ENCODE measurements around the gene HOXB9.
A peak's percentile ranks its signal among the peaks of the same experiment; 100 is the strongest.

The HOXB9 gene
- total RNA-seq, result 0 to 5.8 (median 0.96) reads per million in 9 experiments

DNA sequence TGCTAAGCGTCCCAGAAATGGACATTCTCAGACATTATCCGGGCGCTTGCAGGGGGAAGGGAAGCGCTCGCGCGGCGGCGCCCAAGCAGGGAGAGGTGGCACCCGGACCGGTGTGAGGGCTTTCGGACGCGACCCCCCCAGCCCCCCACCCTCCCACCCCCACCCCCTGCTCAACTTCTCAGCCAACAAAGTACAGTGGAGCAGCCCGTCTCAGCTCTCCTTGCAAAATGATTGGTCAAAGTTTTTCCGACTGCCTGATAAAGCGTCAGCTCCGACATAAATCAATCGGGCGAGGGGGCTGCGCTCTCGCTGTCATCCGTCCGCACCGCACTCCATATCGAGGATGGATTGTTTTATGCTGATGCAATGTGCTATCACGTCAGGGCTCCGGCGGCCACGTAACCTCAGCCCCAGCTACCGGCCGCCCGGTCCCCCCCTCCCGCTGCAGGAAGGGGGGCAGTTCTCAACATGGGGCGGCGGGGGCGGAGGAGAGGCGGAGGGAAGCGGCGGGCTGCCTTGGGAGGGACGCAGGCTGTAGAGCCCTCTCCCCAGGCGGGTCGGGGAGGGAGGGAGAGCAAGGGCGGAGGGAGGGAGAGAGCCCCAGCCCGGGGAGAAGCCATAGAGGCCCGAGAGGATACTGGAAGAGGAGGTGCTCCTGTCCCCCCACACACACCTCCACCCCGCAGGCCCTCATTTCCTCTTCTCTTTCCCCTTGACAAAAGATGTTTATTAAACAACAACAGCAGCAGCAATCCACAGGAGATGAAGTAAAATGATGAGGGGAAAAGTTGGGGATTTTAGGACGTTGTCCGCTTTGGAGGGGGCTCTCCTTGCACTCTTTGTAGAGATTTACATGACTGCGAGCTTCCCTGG is at the start of gene HOXB9:
HOXB9 (minus strand) TSS at position 114 of the 873 bp plus-strand sequence; CDS start at position 25, 89 bp downstream.
- Mint-ChIP-seq H3K27ac (peak within 1 kb of the TSS; percentile 57 to 81), H3K27me3 (peaks cover 91 to 99% of the 10 kb centered on the region in 2 donors), H3K4me1 (ENCODE audit: low read depth in 2 of 2) (peaks cover 10 to 16% of the 10 kb centered on the region in 2 donors), H3K4me3 (peak within 1 kb of the TSS; percentile 78 to 88), H3K36me3 (ENCODE audit: insufficient read depth) (peaks cover 5% of the 10 kb centered on the region), H3K9me3 (no peaks in the 10 kb centered on the region)
- DNase-seq (peak in 2 of 3 experiments; percentile 39 to 50), ATAC-seq (replicated peaks) (peak; percentile 70)

DNA sequence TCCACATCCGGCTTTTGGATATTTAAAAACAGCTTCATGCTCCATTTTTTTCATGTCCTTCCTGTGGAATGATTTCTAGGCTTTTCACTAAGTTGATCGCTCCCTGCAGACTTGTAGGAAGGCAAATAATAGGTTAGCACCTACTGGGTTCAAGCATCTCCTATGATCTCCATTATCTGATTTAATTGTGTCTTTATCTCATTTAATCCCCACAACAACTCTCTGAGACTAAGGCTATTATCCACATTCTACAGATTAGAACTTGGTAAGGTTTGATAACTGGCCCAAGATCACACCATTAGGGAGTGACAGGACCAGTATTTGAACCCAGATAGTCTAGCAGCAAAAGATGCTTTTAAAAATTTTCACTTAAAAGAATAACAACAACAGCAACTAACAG is 46.2 kb upstream of the HOXB9 start:
- H3K27ac Mint-ChIP-seq, result no peak overlapping the region
- H3K4me1 Mint-ChIP-seq (ENCODE audit: low read depth in 2 of 2), result peaks cover 4 to 6% of the 10 kb centered on the region in 2 donors
- ATAC-seq (replicated peaks), result no peak
- no peak overlapping the region for H3K4me3 Mint-ChIP-seq
- no peaks in the 10 kb centered on the region for H3K9me3 Mint-ChIP-seq
- H3K36me3 Mint-ChIP-seq (ENCODE audit: insufficient read depth), result no peaks in the 10 kb centered on the region
- peaks cover 17 to 36% of the 10 kb centered on the region in 2 donors for H3K27me3 Mint-ChIP-seq
- no peak for DNase-seq

DNA sequence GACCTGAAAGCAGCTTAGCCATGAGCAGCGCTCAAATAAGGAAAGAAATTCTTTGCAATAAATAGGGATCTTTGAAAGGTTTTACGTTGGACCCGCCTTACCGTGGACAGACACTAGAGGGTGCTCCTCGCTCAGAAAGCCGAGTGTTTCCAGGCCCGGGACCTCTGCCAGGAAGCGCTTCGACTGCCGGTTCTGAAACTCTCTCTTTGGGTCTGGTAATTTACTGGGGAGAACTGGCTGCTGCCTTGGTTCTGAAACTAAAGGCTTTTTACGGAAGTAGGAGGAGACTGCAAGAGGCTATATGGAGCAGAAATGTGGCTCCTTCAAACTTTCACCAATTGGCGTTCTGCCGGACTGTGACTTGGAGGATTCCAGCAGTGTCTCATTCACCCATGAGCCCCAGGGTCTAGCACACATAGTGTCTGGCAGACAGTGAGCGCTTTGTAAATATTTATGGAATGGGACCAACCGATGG is 45.6 kb upstream of the HOXB9 start:
- peaks cover 4 to 6% of the 10 kb centered on the region in 2 donors for H3K4me1 Mint-ChIP-seq (ENCODE audit: low read depth in 2 of 2)
- peak; percentile 64 to 72 (median 68) for DNase-seq
- H3K4me3 Mint-ChIP-seq, result peak overlapping the region; percentile 51 to 63
- no peak overlapping the region for H3K27ac Mint-ChIP-seq
- peak; percentile 83 for ATAC-seq (replicated peaks)
- H3K36me3 Mint-ChIP-seq (ENCODE audit: insufficient read depth), result no peaks in the 10 kb centered on the region
- peaks cover 17 to 30% of the 10 kb centered on the region in 2 donors for H3K27me3 Mint-ChIP-seq
- H3K9me3 Mint-ChIP-seq, result no peaks in the 10 kb centered on the region

DNA sequence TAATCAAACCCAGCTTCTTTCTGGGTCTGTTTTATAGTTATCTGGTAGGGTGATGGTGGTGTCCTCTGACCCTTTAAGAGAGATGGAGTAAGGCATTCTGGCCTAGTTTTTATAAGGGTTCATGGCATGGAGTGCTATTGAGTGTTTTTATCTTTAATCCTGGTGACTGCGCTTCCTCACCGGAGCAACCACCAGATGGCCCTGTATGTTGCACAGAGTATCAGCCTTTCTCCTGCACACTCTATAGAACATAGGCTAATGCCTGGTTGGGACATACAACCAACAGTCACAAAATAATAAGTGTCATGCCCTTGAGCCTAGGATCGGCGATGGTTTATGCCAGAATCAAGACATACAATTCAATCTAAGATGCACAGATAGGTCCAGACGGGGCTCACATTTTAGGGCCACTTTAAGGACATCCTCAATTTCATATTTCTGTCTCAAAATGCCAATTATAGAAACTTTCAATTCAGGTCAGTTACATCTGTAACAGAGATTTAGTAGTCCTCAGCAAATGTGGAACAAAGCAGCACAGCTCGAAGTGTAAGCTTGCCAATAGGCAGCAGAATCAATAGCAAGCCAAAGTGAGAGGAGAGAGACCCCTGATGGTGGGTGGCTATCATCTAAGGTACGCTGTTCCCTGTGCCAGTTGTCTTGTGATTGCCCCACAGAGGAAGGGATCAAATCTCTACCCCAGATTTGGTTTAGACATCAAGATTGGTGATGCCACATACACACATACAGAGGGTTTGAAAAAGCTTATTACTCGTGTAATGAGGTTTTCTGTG is 37.2 kb upstream of the HOXB9 start:
- Mint-ChIP-seq H3K4me1 (ENCODE audit: low read depth in 2 of 2) (no peaks in the 10 kb centered on the region), H3K27ac (no peak overlapping the region), H3K4me3 (no peak overlapping the region), H3K36me3 (ENCODE audit: insufficient read depth) (no peaks in the 10 kb centered on the region), H3K27me3 (peaks cover 6 to 9% of the 10 kb centered on the region in 2 donors), H3K9me3 (no peaks in the 10 kb centered on the region)
- ATAC-seq (replicated peaks) (no peak), DNase-seq (no peak)

DNA sequence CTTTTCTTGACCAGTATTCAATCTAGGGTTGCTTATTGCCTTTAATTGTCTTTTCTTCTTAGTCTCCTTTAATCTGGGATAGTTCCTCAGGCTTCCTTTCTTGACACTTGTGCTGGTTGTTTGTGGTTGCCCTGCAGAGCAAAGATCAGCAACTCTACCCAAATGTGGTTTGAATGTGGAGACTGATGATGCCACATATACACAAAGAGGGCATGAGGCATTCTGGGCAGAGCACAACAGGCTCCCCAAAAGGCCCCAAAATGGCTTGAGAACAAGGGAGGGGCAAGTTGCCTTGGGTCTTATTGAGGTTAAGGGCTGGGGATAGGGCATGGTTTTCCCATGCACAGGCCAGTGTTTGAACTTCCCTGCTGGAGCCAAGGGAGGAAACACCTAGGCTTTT is 29.8 kb upstream of the HOXB9 start:
- no peak overlapping the region for H3K4me3 Mint-ChIP-seq
- no peaks in the 10 kb centered on the region for H3K36me3 Mint-ChIP-seq (ENCODE audit: insufficient read depth)
- DNase-seq, result no peak
- ATAC-seq (replicated peaks), result peak; percentile 54
- no peaks in the 10 kb centered on the region for H3K27me3 Mint-ChIP-seq
- H3K4me1 Mint-ChIP-seq (ENCODE audit: low read depth in 2 of 2), result peaks cover 10 to 12% of the 10 kb centered on the region in 2 donors
- H3K9me3 Mint-ChIP-seq, result no peaks in the 10 kb centered on the region
- H3K27ac Mint-ChIP-seq, result peak overlapping the region in 1 of 2 donors; percentile 82

DNA sequence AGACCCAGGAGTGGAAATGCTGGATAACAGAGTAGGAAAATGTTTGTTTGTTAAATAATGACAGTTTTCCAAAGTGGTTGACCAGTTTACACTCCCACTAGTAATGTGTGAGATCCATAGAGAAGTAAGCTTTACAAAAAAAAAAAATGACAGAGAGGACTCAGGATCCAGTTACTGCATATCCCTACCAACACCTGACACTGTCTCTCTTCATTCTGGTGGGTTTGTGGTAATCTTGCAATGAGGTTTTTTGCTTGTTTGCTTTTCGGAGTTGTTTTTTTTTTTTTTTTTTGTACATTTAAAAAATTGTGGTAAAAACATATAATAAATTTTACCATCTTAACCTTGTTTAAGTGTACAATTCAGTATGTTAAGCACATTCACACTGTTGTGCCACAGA is 23.6 kb upstream of the HOXB9 start:
- peaks cover 12% of the 10 kb centered on the region for H3K36me3 Mint-ChIP-seq (ENCODE audit: insufficient read depth)
- peaks cover 17 to 22% of the 10 kb centered on the region in 2 donors for H3K4me1 Mint-ChIP-seq (ENCODE audit: low read depth in 2 of 2)
- H3K27ac Mint-ChIP-seq, result no peak overlapping the region
- H3K27me3 Mint-ChIP-seq, result peaks cover 9 to 36% of the 10 kb centered on the region in 2 donors
- DNase-seq (no peak), ATAC-seq (replicated peaks) (no peak)
- no peaks in the 10 kb centered on the region for H3K9me3 Mint-ChIP-seq
- no peak overlapping the region for H3K4me3 Mint-ChIP-seq

DNA sequence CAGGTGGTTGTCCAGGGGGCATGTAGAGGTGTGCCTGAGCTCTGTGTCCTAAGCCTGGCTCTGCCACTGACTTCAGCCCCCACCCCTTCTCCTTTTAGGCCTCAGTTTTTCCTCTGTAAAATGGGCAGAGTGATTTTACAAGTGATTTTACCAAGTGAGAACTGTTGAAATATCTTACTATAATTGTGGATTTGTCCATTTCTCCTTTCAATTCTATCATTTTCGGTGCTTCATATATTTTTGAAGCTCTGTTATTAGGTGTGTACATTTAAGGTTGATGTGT is 21.7 kb upstream of the HOXB9 start:
- Mint-ChIP-seq H3K27ac (peak overlapping the region; percentile 19 to 86), H3K4me3 (peak overlapping the region; percentile 80 to 91), H3K9me3 (no peaks in the 10 kb centered on the region), H3K27me3 (peaks cover 22 to 54% of the 10 kb centered on the region in 2 donors), H3K36me3 (ENCODE audit: insufficient read depth) (peaks cover 12% of the 10 kb centered on the region), H3K4me1 (ENCODE audit: low read depth in 2 of 2) (peaks cover 20 to 23% of the 10 kb centered on the region in 2 donors)
- ATAC-seq (replicated peaks), result no peak
- no peak for DNase-seq

DNA sequence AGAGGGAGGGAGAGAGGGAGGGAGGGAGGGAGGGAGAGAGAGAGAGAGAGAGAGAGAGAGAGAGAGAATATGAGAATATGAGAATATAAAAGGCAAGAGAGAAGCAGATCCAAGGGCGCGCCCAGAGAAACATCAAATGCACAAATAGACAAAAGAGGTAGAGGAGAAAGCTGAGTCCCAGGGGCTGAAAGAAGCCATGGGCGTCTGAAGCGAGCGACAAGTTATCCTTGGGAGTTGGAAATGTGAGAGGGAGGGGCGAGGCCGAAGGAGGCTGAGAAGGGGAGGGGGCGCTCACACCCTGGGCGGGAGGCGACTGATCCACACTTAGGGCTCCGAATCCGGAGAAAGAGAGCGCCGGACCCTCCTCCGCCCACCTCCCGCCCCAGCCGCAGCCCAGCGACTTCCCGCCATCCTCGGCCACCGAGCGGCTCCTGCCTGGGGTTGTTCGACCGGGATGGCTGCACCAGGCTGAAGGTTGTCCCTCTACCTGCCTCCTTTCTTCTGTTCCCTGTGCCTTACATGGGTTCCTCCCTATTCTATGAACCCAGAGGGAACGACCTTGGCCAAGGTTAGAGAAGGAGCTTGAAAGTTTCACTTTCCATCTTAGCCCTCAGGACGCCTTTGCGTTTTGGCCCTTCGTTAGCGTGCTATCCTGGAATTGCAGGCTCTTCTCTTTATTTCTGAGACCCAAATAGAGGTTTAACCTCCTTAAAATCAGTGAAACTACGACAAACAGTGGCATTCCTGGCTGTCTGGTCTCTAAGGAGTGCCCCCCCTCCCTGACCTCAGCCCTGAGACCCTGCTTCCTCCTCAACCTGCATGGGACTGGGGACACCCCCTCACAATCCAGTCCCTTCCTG is 21.2 kb upstream of the HOXB9 start:
- peak; percentile 11 for ATAC-seq (replicated peaks)
- Mint-ChIP-seq H3K9me3 (no peaks in the 10 kb centered on the region), H3K4me1 (ENCODE audit: low read depth in 2 of 2) (peaks cover 19 to 26% of the 10 kb centered on the region in 2 donors), H3K27ac (peak overlapping the region; percentile 76 to 86), H3K36me3 (ENCODE audit: insufficient read depth) (peaks cover 12% of the 10 kb centered on the region), H3K27me3 (peaks cover 27 to 60% of the 10 kb centered on the region in 2 donors), H3K4me3 (peak overlapping the region; percentile 80 to 91)
- DNase-seq, result no peak

DNA sequence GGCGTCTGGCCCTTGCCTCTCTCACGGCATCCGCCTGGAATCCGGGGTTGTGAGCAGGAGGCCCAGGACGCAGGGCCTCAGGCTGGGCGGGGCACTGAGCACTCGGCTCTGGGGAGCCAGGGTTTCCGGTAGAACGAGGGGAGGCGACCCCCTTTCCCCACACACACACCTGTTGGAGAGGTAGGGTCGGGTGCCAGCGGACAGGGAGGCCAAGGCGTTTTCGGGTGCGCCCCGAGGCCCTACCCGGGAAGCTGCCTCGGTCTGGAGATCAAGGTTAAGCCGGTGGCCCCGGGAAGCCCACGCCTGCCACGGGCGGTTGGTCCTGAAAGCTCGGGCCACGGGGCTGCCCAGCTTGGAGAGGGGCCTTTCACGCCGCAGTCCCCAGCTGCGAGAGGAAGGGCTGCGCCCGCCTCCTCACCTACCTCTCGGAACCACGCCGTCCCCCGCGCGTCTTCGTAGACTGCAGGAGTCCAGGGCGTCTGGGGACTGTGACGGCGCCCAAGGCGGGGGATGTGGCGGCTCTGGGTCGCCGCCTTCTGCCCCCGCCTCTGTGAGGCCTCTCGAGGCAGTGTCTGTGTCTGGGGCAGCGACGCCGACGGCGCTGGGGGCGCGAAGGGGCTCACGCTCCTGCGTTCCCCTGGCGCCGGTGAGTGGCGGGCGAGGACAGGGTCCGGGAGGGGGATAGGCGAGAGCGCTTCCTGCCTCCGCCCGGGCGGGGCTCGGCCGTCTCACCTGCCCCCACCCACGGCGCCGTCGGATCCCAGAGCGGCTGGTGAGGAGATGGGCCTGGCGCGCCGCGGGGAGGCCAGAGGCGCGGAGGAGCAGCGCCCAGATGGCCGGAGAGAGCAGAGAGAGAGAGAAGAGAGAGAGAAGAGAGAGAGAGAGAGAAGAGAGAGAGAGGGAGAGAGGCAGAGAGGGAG is 20.3 kb upstream of the HOXB9 start:
- DNase-seq (peak; percentile 28 to 34 (median 31)), ATAC-seq (replicated peaks) (peak; percentile 84)
- Mint-ChIP-seq H3K9me3 (no peaks in the 10 kb centered on the region), H3K27me3 (peaks cover 35 to 69% of the 10 kb centered on the region in 2 donors), H3K4me1 (ENCODE audit: low read depth in 2 of 2) (peaks cover 18 to 27% of the 10 kb centered on the region in 2 donors), H3K4me3 (peak overlapping the region; percentile 80 to 91), H3K36me3 (ENCODE audit: insufficient read depth) (peaks cover 12% of the 10 kb centered on the region), H3K27ac (peak overlapping the region; percentile 76 to 86)

DNA sequence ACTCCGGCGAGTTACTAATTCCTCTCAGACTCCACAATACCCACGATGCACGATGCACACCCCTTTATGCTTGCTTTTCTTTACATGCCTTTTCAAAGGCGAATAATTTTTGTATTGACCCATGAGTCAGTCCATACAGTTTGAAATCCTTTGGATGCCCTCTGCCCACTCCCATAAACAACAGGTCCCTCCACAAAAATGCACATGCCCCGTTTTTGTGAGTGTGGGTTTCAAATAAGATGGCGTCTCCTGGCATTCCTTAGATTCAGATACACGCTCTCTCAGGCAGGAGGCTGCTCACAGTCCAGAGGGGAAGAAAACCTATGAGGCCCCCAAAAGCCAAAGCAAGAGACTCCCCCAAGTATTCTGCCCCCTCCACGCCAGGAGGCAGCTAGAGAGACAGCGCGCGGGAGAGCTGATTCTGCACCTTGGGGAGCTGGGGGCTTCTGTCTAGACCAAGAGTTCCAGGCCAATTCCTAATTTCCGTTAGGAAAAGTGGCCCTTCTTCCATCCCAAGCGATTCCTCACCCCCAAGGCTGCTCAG is 19.6 kb upstream of the HOXB9 start:
- no peak for ATAC-seq (replicated peaks)
- peak overlapping the region; percentile 80 to 91 for H3K4me3 Mint-ChIP-seq

DNA sequence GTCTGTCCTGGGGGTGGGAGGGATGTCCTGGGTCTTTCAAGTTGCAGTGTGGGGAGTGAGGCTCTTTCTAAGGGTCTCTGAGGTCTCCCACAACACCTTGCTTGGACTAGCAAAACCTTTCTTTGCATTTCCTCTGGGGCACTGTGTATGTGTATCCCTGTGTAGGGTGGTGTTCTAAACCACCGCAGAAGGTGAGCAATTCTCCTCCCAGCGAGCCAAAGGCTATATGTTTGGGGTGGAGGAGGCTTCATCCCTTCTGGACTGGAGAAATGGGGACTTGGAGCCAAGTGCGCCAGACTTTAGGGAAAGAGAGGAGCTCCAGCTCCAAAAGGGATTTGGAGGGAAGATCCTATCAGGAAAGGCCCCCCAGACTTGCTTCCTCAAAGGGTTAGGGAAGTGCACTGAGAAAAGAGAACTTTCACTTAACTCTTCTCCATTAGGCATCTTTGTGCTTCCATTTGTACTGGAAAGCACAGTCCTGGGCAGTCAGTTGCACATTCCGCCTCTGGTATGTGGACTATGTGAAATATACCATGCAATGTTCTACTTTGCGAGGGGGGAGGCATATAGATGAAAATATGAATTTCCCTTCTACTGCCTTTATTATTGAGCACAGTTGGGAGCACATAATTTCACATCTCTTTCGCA is 18.9 kb upstream of the HOXB9 start:
- H3K27ac Mint-ChIP-seq, result no peak overlapping the region
- DNase-seq, result no peak
- peaks cover 46 to 83% of the 10 kb centered on the region in 2 donors for H3K27me3 Mint-ChIP-seq
- peaks cover 14% of the 10 kb centered on the region for H3K36me3 Mint-ChIP-seq (ENCODE audit: insufficient read depth)
- peak overlapping the region; percentile 80 to 91 for H3K4me3 Mint-ChIP-seq
- peaks cover 21 to 30% of the 10 kb centered on the region in 2 donors for H3K4me1 Mint-ChIP-seq (ENCODE audit: low read depth in 2 of 2)
- no peak for ATAC-seq (replicated peaks)
- no peaks in the 10 kb centered on the region for H3K9me3 Mint-ChIP-seq

More for the DNA sequence above, 19.6 kb upstream of the HOXB9 start:
- H3K36me3 Mint-ChIP-seq (ENCODE audit: insufficient read depth), result peaks cover 12% of the 10 kb centered on the region
- no peak overlapping the region for H3K27ac Mint-ChIP-seq
- peaks cover 42 to 76% of the 10 kb centered on the region in 2 donors for H3K27me3 Mint-ChIP-seq
- no peaks in the 10 kb centered on the region for H3K9me3 Mint-ChIP-seq
- no peak for DNase-seq
- peaks cover 21 to 30% of the 10 kb centered on the region in 2 donors for H3K4me1 Mint-ChIP-seq (ENCODE audit: low read depth in 2 of 2)

Data from effector memory CD8-positive, alpha-beta T cell (primary cell).